ENCODE results near the gene KIRREL3. TPM values are rescaled to one million over a fixed set of nuclear protein-coding genes. Genes with fewer than 3 reads are reported as not detected.

The KIRREL3 gene
- polyA plus RNA-seq, 1 donor (not counting 4 experiments of a cell fraction or from before 2014, with no cell fraction given): 0.04 TPM

DNA sequence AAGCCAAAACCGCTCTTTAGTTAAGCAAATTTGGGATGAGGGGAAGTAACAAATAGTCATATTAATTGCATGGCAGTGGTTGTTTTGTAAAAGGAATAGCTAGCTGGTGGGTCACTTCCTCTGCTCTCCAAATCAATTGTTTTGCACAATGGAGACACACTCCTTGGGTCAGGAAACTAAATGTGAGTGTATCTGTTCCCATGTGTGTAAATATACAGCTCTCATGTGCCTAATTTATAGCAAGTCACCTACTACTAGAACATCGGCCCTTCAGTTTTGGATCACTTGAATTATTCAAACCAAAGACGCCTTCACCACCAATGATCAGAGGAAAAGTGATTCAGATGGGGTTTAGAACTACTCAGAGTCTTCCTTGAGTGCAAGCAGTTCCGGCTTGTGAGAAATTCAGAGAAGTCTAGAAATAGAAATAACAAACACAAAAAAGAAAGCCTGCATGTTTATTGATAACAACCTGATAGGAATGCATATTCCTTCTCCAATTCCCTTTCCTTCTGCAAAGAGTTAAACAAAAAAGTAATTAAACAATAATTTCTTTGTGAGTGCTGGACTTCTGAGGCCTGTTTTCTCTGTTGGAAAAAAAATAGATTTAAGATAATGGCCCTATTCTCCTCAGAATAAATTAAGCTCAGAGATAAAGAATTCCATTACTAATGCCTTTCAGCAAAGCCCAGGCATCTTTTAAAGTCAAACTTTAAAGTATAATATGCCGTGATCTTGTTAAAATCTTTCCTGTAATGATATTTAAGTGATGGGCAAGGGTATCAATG is 100.4 kb downstream of the KIRREL3 start:
- Histone ChIP-seq H3K4me1 (ENCODE audit: control insufficient read depth, extremely low read depth, insufficient read depth, low read length) (no peaks in the 10 kb centered on the region), H3K9me3 (ENCODE audit: control insufficient read depth, low read depth, low read length) (peaks cover 3% of the 10 kb centered on the region), H3K27me3 (ENCODE audit: control insufficient read depth, extremely low read depth, insufficient read depth, low read length) (no peaks in the 10 kb centered on the region), H3K36me3 (ENCODE audit: control insufficient read depth in 2 of 2, extremely low read depth in 1 of 2, insufficient read depth in 2 of 2, low read length in 2 of 2) (no peaks in the 10 kb centered on the region), H3K27ac (ENCODE audit: control insufficient read depth, insufficient read depth, low read length) (no peak overlapping the region), H3K9me1 (ENCODE audit: control insufficient read depth, extremely low read depth, insufficient read depth, low read length) (no peaks in the 10 kb centered on the region), H3K4me3 (ENCODE audit: control insufficient read depth in 2 of 3, extremely low read depth in 1 of 3, insufficient read depth in 2 of 3, low read depth in 1 of 3, low read length in 3 of 3) (no peak overlapping the region), H3K79me2 (ENCODE audit: control insufficient read depth, insufficient read depth, low read length) (no peaks in the 10 kb centered on the region), H3K4me2 (ENCODE audit: control insufficient read depth, extremely low read depth, insufficient read depth, low read depth, low read length) (no peak overlapping the region), H3K9ac (ENCODE audit: control insufficient read depth, extremely low read depth, insufficient read depth, low read length) (no peak overlapping the region), H4K20me1 (ENCODE audit: control insufficient read depth, extremely low read depth, insufficient read depth, low read length) (no peaks in the 10 kb centered on the region), H2AFZ (ENCODE audit: control insufficient read depth, low read length) (no peak overlapping the region)
- TF ChIP-seq, protein P1, sequence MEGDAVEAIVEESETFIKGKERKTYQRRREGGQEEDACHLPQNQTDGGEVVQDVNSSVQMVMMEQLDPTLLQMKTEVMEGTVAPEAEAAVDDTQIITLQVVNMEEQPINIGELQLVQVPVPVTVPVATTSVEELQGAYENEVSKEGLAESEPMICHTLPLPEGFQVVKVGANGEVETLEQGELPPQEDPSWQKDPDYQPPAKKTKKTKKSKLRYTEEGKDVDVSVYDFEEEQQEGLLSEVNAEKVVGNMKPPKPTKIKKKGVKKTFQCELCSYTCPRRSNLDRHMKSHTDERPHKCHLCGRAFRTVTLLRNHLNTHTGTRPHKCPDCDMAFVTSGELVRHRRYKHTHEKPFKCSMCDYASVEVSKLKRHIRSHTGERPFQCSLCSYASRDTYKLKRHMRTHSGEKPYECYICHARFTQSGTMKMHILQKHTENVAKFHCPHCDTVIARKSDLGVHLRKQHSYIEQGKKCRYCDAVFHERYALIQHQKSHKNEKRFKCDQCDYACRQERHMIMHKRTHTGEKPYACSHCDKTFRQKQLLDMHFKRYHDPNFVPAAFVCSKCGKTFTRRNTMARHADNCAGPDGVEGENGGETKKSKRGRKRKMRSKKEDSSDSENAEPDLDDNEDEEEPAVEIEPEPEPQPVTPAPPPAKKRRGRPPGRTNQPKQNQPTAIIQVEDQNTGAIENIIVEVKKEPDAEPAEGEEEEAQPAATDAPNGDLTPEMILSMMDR (optimal IDR thresholded peaks at IDR 0.05 in 1 of 3, IDR thresholded peaks at IDR 0.05 in 1 of 3, conservative IDR thresholded peaks at IDR 0.05 in 1 of 3; ENCODE audit: extremely low read depth in 1 of 3, insufficient read depth in 2 of 3, low read length in 3 of 3): no peak
- no peak for TF ChIP-seq EZH2 (IDR thresholded peaks at IDR 0.05; ENCODE audit: low read length)
- FAIRE-seq: no peak
- dilution Hi-C loops (cut with MboI; ENCODE audit: extremely low pct_ligation_motif_present, low sequenced_read_pairs): no loop called here
- DNase-seq (ENCODE audit: low read depth, low spot score): no peak

DNA sequence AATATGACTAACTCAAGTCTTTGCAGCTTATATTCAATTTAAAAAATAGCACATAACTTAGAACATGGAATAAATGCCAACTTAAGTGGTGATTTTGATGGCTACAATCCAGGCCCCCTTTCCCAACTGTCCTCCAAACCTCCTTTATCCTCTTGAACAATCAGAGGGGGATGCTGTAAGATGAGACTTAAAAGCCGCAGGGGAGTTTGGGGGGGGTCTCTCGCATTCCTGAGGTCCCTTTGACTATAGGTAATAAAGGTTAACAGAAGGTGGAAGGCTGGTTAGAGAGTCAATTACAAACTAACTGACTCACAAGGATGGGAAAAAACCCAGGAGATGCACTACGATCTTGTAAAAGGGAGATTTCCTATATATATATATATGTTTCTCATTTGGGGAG is 101.8 kb downstream of the KIRREL3 start:
- no peaks in the 10 kb centered on the region for H3K4me1 ChIP-seq (ENCODE audit: control insufficient read depth, extremely low read depth, insufficient read depth, low read length)
- no peak for DNase-seq (ENCODE audit: low read depth, low spot score)
- no peak for FAIRE-seq
- H3K9ac ChIP-seq (ENCODE audit: control insufficient read depth, extremely low read depth, insufficient read depth, low read length): no peak overlapping the region
- H3K27me3 ChIP-seq (ENCODE audit: control insufficient read depth, extremely low read depth, insufficient read depth, low read length): no peaks in the 10 kb centered on the region
- H3K4me2 ChIP-seq (ENCODE audit: control insufficient read depth, extremely low read depth, insufficient read depth, low read depth, low read length): no peak overlapping the region
- H4K20me1 ChIP-seq (ENCODE audit: control insufficient read depth, extremely low read depth, insufficient read depth, low read length): no peaks in the 10 kb centered on the region
- H2AFZ ChIP-seq (ENCODE audit: control insufficient read depth, low read length): no peak overlapping the region
- TF ChIP-seq EZH2 (IDR thresholded peaks at IDR 0.05; ENCODE audit: low read length): no peak
- TF ChIP-seq, protein P1 (optimal IDR thresholded peaks at IDR 0.05 in 1 of 3, IDR thresholded peaks at IDR 0.05 in 1 of 3, conservative IDR thresholded peaks at IDR 0.05 in 1 of 3; ENCODE audit: extremely low read depth in 1 of 3, insufficient read depth in 2 of 3, low read length in 3 of 3): no peak
- no peaks in the 10 kb centered on the region for H3K9me1 ChIP-seq (ENCODE audit: control insufficient read depth, extremely low read depth, insufficient read depth, low read length)
- no peak overlapping the region for H3K27ac ChIP-seq (ENCODE audit: control insufficient read depth, insufficient read depth, low read length)
- dilution Hi-C loops (cut with MboI; ENCODE audit: extremely low pct_ligation_motif_present, low sequenced_read_pairs): no loop called here
- peaks cover 3% of the 10 kb centered on the region for H3K9me3 ChIP-seq (ENCODE audit: control insufficient read depth, low read depth, low read length)
- H3K36me3 ChIP-seq (ENCODE audit: control insufficient read depth in 2 of 2, extremely low read depth in 1 of 2, insufficient read depth in 2 of 2, low read length in 2 of 2): no peaks in the 10 kb centered on the region
- H3K4me3 ChIP-seq (ENCODE audit: control insufficient read depth in 2 of 3, extremely low read depth in 1 of 3, insufficient read depth in 2 of 3, low read depth in 1 of 3, low read length in 3 of 3): no peak overlapping the region
- no peaks in the 10 kb centered on the region for H3K79me2 ChIP-seq (ENCODE audit: control insufficient read depth, insufficient read depth, low read length)
